Activated naive CD8-positive, alpha-beta T cell treated with anti-CD3 and anti-CD28 coated beads, Interleukin-2, amount 10 ng/mL, durations not matched to agents 7 days and 5 days (primary cell): Measurements from ENCODE around the gene EP400. TPM values are rescaled to one million over a fixed set of nuclear protein-coding genes. Genes with fewer than 3 reads are reported as not detected.
A peak's percentile ranks its signal among the peaks of the same experiment; 100 is the strongest.

Experiments
- ATAC-seq: fragments of 150-1000 bp; cut with Tn5 transposase; one replicate; pipeline ENCODE4 v1.10.0; 2021; ENCODE audit warnings: low read depth, moderate library complexity
- POLR2A ChIA-PET: fragments of 350-600 bp; sonication (Branson Sonifier 250); formaldehyde crosslinking; loops from one replicate; lab custom pipeline; 2021; ENCODE audit warnings: antibody characterized with exemption; lab: Charles Lee
- DNase-seq: peaks from one replicate; pipeline ENCODE4 v3.0.0; 2021
- H3K27ac Mint-ChIP-seq: one replicate; pipeline ENCODE4 v1.8.0; 2022; ENCODE audit warnings: mild to moderate bottlenecking, mixed read lengths
- H3K27me3 Mint-ChIP-seq: one replicate; pipeline ENCODE4 v1.8.0; 2022; ENCODE audit warnings: mild to moderate bottlenecking, moderate library complexity, mixed read lengths
- H3K36me3 Mint-ChIP-seq: one replicate; pipeline ENCODE4 v1.8.0; 2021; ENCODE audit warnings: mild to moderate bottlenecking, mixed read lengths
- H3K4me1 Mint-ChIP-seq: one replicate; pipeline ENCODE4 v1.8.0; 2021; ENCODE audit warnings: mixed read lengths
- H3K4me3 Mint-ChIP-seq: one replicate; pipeline ENCODE4 v1.8.0; 2022; ENCODE audit warnings: mild to moderate bottlenecking, moderate library complexity, mixed read lengths
- H3K9me3 Mint-ChIP-seq: one replicate; pipeline ENCODE4 v1.8.0; 2021; ENCODE audit warnings: mixed read lengths
- total RNA-seq, 2 experiments: library from RNA; stranded (reverse); gene quantifications; one replicate each; pipeline ENCODE4 v1.2.3, GENCODE V29; 2021

EP400 gene
- total RNA-seq, 2 experiments from 2014 or later = 66.7 to 70.2 TPM

DNA sequence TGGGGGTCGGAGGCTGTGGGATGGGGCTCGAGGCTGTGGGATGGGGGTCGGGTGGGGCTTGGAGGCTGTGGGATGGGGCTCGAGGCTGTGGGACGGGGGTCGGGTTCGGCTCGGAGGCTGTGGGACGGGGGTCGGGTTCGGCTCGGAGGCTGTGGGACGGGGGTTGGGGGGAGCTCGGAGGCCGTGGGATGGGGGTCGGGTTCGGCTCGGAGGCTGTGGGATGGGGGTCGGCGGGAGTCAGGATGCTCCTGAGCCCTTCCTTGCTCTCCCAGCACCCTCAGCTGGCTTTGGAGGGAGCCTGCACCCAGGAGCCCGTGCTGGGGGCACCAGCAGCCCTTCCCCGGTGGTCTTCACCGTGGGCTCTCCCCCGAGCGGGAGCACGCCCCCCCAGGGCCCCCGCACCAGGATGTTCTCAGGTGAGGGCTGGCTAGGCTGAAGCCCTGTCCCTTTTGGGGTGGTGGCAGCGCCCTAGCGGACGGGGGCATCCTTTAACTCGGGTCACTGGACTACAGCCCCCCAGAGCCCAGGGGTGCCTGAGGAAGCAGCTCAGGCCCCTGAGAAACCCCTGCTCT lies 32.5 kb upstream of the EP400 start:
- no peak overlapping the region for H3K27ac Mint-ChIP-seq
- no peak overlapping the region for H3K4me3 Mint-ChIP-seq
- POLR2A ChIA-PET = no interaction called here
- no peak for ATAC-seq
- H3K9me3 Mint-ChIP-seq = no peaks in the 10 kb centered on the region
- H3K36me3 Mint-ChIP-seq = no peaks in the 10 kb centered on the region
- H3K4me1 Mint-ChIP-seq = no peaks in the 10 kb centered on the region
- no peaks in the 10 kb centered on the region for H3K27me3 Mint-ChIP-seq
- no peak for DNase-seq

DNA sequence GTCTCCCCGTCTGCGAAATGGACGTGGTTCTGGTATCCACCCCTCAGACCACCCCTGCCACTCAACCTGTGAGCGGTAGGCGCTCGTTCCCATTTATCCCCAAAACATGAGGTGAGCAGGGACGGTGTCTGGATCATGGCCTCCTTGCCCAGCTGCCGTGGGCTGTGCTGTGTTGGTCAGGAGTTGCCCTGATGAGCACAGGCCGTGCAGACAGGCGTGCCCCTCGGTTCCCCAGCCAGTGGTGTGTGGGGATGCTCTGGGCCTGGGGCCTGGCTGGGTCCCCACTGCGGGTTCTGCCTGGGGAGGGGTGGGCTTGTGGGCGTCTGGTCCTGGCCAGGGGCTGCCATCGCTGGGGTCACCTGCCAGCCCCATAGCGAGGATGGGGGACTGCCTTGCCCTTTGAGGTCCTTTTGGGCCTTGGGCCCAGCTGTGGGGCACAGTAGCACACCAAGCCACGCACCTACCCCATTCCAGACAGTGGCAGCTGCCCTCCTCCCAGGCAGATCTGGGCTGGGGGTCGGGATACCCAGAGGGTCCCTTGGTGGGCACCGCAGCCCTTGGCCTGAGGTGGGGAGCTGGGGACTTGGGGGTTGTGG lies 31.9 kb upstream of the EP400 start:
- ATAC-seq (no peak), DNase-seq (no peak)
- Mint-ChIP-seq H3K27me3 (no peaks in the 10 kb centered on the region), H3K4me1 (no peaks in the 10 kb centered on the region), H3K4me3 (no peak overlapping the region), H3K27ac (no peak overlapping the region), H3K36me3 (no peaks in the 10 kb centered on the region), H3K9me3 (no peaks in the 10 kb centered on the region)
- POLR2A ChIA-PET = no interaction called here

DNA sequence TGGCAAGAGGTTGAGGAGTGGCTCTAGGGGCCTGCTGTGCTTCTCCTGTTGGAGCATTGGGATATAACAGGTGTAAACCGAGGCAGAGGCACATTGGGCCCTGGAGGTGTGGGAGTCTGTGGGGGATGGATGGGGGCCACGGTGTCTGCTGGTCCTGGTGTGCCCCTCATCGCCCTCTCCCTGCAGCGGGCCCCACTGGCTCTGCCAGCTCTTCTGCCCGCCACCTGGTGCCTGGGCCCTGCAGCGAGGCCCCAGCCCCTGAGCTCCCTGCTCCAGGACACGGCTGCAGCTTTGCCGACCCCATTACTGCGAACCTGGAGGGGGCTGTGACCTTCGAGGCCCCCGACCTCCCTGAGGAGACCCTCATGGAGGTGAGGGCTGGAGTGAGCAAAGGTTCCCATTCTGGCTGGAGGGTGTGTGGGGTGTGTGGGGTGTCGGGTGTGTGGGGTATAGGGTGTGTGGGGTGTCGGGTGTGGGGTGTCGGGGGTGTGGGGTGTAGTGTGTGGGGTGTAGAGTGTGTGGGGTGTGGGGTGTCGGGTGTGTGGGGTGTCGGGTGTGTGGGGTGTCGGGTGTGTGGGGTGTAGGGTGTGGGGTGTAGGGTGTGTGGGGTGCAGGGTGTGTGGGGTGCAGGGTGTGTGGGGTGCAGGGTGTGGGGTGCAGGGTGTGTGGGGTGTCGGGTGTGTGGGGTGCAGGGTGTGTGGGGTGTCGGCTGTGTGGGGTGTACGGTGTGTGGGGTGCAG lies 31.3 kb upstream of the EP400 start:
- ATAC-seq = no peak

DNA sequence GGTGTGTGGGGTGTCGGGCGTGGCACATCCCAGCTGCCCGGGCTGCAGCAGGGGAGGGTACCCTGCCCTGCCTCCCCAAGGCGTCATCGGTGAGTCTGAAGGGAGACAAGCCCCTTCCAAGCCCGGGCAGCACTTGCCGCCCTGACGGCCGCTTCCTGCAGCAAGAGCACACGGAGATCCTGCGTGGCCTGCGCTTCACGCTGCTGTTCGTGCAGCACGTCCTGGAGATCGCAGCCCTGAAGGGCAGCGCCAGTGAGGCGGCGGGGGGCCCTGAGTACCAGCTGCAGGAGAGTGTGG lies 30.7 kb upstream of the EP400 start:
- no peak for ATAC-seq
- no peaks in the 10 kb centered on the region for H3K9me3 Mint-ChIP-seq
- no peaks in the 10 kb centered on the region for H3K27me3 Mint-ChIP-seq
- POLR2A ChIA-PET = no interaction called here
- no peaks in the 10 kb centered on the region for H3K4me1 Mint-ChIP-seq
- no peak for DNase-seq
- H3K4me3 Mint-ChIP-seq = no peak overlapping the region
- no peaks in the 10 kb centered on the region for H3K36me3 Mint-ChIP-seq
- H3K27ac Mint-ChIP-seq = no peak overlapping the region

More for the DNA sequence above, 31.3 kb upstream of the EP400 start:
- no peak for DNase-seq
- no peaks in the 10 kb centered on the region for H3K4me1 Mint-ChIP-seq
- no peaks in the 10 kb centered on the region for H3K27me3 Mint-ChIP-seq
- H3K4me3 Mint-ChIP-seq = no peak overlapping the region
- H3K36me3 Mint-ChIP-seq = no peaks in the 10 kb centered on the region
- POLR2A ChIA-PET = no interaction called here
- H3K27ac Mint-ChIP-seq = no peak overlapping the region
- H3K9me3 Mint-ChIP-seq = no peaks in the 10 kb centered on the region

DNA sequence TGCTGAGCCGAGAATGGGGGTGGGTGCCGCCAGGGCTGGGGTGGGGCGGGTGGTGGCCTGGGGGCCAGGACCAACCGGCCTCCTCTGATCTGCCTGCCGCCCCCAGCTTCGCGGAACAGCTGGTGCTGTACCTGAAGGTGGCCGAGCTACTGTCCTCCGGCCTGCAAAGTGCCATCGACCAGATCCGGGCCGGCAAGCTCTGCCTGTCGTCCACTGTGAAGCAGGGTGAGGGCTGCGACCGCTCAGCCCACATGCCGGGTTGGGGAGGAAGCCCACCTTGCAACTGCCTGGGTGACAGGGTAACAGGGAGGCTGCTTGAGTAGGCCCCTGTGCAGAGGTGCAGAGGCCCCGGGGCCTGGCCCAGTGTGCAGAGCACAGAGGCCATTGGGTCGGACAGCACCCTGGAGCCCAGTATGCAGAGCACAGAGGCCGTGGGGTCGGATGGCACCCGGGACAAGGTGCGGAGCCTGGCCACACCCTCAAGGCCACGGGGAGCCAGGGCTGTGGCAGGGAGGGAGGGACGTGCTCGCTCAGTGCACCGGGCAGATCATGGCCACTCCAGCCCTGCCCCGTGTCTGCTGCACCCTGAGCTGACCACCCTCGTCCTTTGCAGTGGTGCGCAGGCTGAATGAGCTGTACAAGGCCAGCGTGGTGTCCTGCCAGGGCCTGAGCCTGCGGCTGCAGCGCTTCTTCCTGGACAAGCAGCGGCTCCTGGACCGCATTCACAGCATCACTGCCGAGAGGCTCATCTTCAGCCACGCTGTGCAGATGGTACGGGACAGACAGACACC lies 30.2 kb upstream of the EP400 start:
- Mint-ChIP-seq H3K27ac (no peak overlapping the region), H3K36me3 (no peaks in the 10 kb centered on the region), H3K9me3 (no peaks in the 10 kb centered on the region), H3K4me1 (peaks cover 2% of the 10 kb centered on the region), H3K4me3 (no peak overlapping the region), H3K27me3 (no peaks in the 10 kb centered on the region)
- no peak for DNase-seq
- POLR2A ChIA-PET = no interaction called here
- ATAC-seq = no peak

DNA sequence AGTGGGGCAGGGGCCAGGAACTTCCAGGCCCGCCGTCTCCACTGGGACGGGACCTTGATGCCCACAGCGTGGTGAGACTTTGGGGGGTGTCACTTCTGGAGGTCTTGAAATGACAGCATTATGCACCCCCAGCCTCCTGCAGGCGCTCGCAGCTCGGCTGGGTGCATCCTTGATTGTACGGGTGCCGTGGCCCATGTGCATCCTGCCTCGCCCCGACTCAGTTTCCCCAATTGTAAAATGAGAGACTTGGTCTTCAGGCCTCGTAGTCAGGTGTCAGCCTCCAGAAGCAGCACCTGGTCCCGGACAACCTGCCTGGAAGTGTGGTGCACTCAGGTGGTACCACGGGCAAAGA lies 29.6 kb upstream of the EP400 start:
- POLR2A ChIA-PET = no interaction called here
- Mint-ChIP-seq H3K9me3 (no peaks in the 10 kb centered on the region), H3K36me3 (no peaks in the 10 kb centered on the region), H3K27ac (no peak overlapping the region), H3K4me3 (no peak overlapping the region), H3K4me1 (peaks cover 2% of the 10 kb centered on the region), H3K27me3 (no peaks in the 10 kb centered on the region)
- ATAC-seq = no peak
- DNase-seq = no peak

DNA sequence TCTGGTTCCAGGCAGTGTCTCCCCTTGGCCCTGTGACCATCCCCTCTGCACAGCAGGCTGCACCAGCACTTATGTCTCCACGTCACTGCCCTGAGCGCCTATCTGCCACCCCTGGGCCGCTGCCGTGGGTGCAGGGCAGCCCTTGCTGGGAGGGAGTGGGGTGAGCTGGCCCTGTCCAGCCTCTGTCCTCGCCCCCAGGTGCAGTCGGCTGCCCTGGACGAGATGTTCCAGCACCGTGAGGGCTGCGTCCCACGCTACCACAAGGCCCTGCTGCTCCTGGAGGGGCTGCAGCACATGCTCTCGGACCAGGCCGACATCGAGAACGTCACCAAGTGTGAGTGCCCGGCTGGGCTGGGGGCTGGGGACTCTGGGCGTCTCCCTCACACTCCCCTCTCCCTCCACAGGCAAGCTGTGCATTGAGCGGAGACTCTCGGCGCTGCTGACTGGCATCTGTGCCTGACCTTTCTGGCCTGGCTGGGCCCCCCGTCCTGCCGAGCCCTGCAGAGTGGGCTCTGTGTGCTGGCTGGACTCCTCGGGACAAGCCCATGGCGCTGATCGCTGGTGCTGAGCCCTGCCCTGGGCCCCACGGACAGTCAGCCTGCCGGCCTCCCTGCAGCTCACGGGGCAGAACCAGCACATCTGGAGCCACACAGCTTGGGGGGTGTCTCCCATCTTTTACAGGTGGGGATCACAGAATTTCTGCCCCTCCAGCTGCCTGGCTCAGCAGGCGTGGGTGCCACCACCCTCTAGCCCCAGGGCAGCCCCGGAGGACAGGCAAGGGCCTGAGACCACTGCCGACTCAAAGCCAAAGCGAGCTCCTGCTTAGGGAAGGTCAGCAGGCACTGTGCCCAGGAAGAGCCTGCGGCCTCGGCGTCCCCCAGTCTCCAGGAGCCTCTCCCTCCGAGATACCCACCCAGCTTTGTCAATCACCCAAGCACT lies 28.6 kb upstream of the EP400 start:
- Mint-ChIP-seq H3K9me3 (no peaks in the 10 kb centered on the region), H3K36me3 (no peaks in the 10 kb centered on the region), H3K4me3 (no peak overlapping the region), H3K4me1 (peaks cover 2% of the 10 kb centered on the region), H3K27ac (no peak overlapping the region), H3K27me3 (no peaks in the 10 kb centered on the region)
- ATAC-seq (no peak), DNase-seq (no peak)
- POLR2A ChIA-PET = no interaction called here

DNA sequence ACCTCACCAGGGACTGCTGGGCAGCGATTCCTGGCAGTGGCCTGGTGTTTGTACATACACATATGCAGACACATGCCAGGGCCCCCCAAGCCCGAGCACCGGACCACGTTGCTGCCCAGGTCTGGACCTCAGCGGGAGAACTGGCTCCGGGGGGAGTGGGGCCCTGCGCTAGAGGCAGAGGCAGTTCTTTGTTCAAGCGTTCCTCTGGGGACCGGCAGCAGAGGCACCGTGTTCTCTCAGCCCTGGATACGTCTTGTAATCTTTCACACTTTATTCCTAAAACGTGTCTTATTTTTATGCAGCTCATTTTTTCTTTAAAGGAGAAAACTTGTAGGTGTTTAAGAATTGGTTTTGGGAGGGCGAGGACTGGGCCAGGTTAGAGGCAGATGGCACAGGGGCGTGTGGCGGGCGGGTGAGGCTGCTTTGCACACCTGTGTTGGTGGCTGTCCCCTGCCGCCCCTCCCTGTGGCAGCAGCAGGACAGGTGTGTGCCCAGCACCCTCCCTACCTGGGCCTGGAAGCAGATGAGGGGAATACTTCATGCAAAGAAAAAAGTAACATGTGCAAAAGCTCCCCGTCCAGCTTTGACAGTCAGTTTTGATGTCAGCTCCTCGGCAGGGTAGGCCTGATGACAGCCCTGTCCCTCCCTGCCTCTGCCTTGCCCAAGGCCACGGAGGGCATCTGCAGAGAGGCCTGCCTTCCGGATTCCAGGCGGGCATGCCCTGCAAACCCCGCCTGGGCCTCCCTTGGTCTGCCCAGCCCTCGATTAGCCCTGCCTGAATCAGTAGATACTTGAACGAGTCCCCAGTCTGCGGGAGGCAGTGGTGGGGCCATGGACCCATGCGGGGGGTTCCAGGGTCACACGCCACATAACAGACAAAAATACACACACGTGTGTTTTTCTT lies 27.6 kb upstream of the EP400 start:
- H3K4me3 Mint-ChIP-seq = no peak overlapping the region
- no peaks in the 10 kb centered on the region for H3K9me3 Mint-ChIP-seq

DNA sequence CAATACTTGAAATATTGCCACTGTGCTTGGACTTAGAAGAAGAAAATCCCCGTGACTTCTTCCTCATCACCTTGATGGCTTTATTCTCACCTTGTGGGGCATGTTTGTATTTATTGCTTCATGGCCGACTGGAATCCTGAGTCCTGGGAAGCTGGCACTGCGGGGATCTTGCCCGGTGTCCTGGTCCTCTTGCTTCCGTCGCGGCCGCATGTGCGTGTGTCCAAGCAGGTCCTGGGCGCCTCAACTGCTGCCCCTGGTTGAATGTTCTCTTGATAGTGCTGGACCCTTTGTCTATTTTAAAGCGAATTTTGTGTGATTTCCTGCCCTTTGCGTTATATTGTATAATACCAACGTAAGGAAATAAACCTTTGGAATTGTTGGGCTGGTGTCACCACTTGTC lies 27.0 kb upstream of the EP400 start:
- POLR2A ChIA-PET = no interaction called here
- H3K4me1 Mint-ChIP-seq = peaks cover 3% of the 10 kb centered on the region
- no peaks in the 10 kb centered on the region for H3K36me3 Mint-ChIP-seq
- H3K27ac Mint-ChIP-seq = no peak overlapping the region
- no peak overlapping the region for H3K4me3 Mint-ChIP-seq
- no peaks in the 10 kb centered on the region for H3K27me3 Mint-ChIP-seq
- ATAC-seq (no peak), DNase-seq (no peak)
- no peaks in the 10 kb centered on the region for H3K9me3 Mint-ChIP-seq

More for the DNA sequence above, 27.6 kb upstream of the EP400 start:
- no peak overlapping the region for H3K27ac Mint-ChIP-seq
- peaks cover 2% of the 10 kb centered on the region for H3K4me1 Mint-ChIP-seq
- H3K36me3 Mint-ChIP-seq = no peaks in the 10 kb centered on the region
- DNase-seq = no peak
- POLR2A ChIA-PET = no interaction called here
- no peak for ATAC-seq
- H3K27me3 Mint-ChIP-seq = no peaks in the 10 kb centered on the region

DNA sequence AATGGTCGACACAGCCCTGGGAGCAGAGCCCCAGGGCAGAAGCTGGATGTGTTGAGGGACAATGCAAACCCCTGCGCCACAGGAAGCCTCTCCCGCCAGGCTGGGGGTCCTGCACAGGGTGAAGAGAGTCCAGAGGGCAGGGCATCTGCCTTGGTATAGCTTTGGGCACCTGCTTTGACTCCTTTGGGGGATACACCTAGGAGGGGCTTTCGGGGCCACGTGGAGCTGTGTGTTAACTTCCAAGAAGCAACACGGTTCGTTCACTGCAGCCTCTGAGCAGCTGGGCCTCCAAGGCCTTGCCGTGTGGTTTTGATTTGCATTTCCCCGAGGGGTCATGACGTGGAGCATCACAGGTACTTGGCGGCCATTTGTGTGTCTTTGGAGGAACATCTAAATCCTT lies 26.5 kb upstream of the EP400 start:
- H3K4me1 Mint-ChIP-seq = peaks cover 6% of the 10 kb centered on the region
- no peaks in the 10 kb centered on the region for H3K9me3 Mint-ChIP-seq
- DNase-seq = no peak
- no peak overlapping the region for H3K27ac Mint-ChIP-seq
- no peaks in the 10 kb centered on the region for H3K27me3 Mint-ChIP-seq
- no peak overlapping the region for H3K4me3 Mint-ChIP-seq
- H3K36me3 Mint-ChIP-seq = no peaks in the 10 kb centered on the region
- ATAC-seq = no peak
- POLR2A ChIA-PET = no interaction called here

DNA sequence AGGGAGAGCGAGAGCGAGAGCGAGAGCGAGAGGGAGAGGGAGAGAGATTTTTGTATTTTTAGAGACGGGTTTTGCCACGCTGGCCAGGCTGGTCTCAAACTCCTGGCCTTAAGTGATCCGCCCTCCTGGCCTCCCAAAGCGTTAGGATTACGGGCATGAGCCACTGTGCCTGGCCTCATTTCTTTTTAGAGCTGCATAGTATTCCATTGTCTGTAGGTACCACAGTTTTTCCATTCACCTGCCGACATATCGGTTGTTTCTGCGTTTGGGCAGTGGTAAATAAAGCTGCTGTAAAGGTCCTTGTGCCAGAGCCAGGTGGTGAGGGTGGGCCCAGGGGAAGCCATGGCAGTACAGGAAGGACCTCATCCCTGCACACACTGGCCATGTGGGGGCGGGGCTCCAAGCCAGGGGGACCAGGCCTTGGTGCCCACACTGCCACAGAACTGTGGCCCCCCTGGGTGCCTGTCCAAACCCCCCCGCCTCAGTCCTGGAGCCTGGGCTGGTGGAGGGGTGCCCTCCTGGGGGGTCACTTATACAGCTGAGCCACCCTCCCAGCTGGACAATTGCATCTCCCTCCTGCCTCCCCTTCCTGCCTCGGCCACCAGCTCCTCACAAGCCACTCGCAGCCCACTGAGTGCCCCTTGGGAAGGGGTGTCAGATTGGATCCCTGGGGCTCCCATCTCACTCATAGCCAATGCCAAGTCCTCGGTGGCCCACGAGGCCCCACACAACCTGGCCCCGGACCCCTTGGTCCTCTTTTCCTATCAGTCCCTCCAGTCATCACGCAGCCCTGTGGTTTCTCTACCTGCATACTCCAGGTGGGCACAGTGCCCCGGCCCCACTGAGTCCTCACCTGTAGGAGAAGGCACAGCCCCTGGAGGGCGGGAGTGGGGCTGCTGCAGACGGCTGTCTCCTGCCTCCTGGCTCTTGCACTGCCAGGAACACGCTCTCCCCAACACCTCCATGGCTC lies 22.3 kb upstream of the EP400 start:
- no peaks in the 10 kb centered on the region for H3K27me3 Mint-ChIP-seq
- peak overlapping the region; percentile 98 for H3K4me3 Mint-ChIP-seq
- no peak for DNase-seq
- ATAC-seq = no peak
- no peaks in the 10 kb centered on the region for H3K9me3 Mint-ChIP-seq
- H3K36me3 Mint-ChIP-seq = peaks cover 3% of the 10 kb centered on the region
- peak overlapping the region; percentile 93 for H3K27ac Mint-ChIP-seq
- peaks cover 12% of the 10 kb centered on the region for H3K4me1 Mint-ChIP-seq
- POLR2A ChIA-PET = interaction anchor here (1.6 kb wide), 1 partner anchor 30 kb away, joined by 3 read pairs; no protein-coding TSS in a partner anchor
